Stomach smooth muscle (tissue), 2 donors: ENCODE results near the gene INPP5A.

Experiments used
- H3K27ac ChIP-seq: one replicate; pipeline ENCODE4 v1.7.0; 2013; ENCODE audit warnings: mild to moderate bottlenecking, low read length, inconsistent platforms
- H3K27me3 ChIP-seq, 2 donors: one replicate each; pipeline ENCODE4 v1.7.0; 2013; ENCODE audit warnings: low read length in 2 of 2; ENCODE audit not compliant: insufficient read depth in 2 of 2, control insufficient read depth in 1 of 2
- H3K36me3 ChIP-seq, 2 donors: one replicate each; pipeline ENCODE4 v1.7.0; 2013; ENCODE audit warnings: low read length in 2 of 2; ENCODE audit not compliant: control insufficient read depth in 2 of 2, insufficient read depth in 2 of 2
- H3K4me1 ChIP-seq: one replicate; pipeline ENCODE4 v1.7.0; 2013; ENCODE audit warnings: low read length; ENCODE audit not compliant: control insufficient read depth, insufficient read depth
- H3K4me3 ChIP-seq, 2 donors: one replicate each; pipeline ENCODE4 v1.7.0; 2013; ENCODE audit warnings: low read length in 2 of 2
- H3K9ac ChIP-seq, 2 donors: one replicate each; pipeline ENCODE4 v1.7.0; 2013; ENCODE audit warnings: low read length in 2 of 2, mild to moderate bottlenecking in 1 of 2
- H3K9me3 ChIP-seq, 2 donors: one replicate each; pipeline ENCODE4 v1.7.0; 2013; ENCODE audit warnings: low read length in 2 of 2; ENCODE audit not compliant: control insufficient read depth in 2 of 2
- donor health status: healthy.
- donor health status: Pancreatic carcinoma.

The INPP5A gene

DNA sequence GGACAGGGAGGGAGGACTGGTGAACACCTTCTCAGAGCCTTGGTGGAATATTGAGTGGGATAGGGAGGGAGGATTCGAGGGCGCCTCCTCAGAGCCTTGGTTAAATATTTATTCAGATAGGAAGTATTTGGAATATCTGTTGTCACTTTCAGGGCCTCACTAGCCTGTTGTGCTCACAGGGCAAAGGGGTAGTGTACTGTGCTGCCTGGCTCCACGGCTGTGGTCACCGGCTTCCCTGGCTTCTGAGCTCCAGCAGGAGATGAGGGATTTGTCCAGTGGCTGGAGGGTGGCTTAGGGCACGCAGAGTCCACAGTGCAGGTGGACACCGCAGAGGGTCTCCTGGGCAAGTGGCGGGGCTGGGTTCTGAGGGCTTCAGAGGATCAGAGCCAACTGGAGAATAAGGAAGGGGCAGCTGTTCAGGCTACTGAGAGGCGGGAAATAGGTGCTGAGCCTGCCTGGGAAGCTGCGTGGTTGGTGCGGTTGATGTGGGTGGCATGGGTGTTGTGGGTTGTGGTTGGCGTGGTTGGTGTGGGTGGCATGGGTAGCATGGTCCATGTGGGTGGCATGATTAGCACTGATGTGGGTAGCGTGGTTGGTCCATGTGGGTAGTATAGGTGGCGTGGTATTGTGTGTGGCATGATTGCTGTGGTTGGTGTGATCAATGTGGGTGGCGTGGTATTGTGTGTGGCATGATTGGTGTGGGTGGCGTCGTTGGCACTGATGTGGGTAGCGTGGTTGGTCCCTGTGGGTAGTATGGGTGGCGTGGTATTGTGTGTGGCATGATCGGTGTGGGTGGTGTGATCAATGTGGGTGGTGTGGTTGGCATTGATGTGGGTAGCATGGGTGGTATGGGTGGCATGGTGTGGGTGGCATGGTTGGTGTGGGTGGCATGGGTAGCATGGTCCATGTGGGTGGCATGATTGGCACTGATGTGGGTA is 16.7 kb downstream of the INPP5A start:
- no peak overlapping the region for H3K27ac ChIP-seq
- H3K27me3 ChIP-seq, result no peaks in the 10 kb centered on the region
- H3K4me1 ChIP-seq, result peaks cover 70% of the 10 kb centered on the region
- H3K9me3 ChIP-seq, result no peaks in the 10 kb centered on the region
- H3K4me3 ChIP-seq, result peak overlapping the region in 1 of 2 donors; percentile 8
- H3K36me3 ChIP-seq, result no peaks in the 10 kb centered on the region
- no peak overlapping the region for H3K9ac ChIP-seq

DNA sequence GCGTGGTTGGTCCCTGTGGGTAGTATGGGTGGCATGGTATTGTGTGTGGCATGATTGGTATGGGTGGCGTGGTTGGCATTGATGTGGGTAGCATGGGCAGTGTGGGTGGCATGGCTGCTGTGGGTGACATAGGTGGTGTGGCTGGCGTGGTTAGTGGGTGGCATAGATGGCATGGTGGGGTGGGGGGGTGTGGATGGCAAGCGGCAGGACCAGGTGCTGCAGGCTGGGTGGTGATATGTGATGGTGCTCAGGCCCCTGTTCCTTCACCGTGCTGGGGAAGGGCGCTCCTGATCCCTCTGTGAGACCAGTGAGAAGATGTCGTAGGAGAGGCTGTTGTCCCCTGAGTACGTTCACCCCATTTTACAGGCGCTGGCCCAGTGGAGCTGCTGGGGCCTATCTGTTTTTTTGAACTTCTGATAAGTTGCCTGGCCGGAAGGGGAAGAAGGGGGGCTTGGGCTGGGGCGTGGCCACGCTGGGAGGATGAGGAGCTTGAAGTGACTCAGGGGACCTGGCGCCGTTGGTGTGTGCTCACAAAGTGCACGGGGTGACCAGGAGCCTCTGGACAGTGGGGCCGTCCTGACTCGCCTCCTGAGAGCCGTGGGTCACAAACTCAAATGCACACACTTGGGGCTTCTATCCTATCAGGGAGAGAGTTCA is 17.5 kb downstream of the INPP5A start:
- H3K9ac ChIP-seq, result no peak overlapping the region
- no peaks in the 10 kb centered on the region for H3K9me3 ChIP-seq
- no peaks in the 10 kb centered on the region for H3K27me3 ChIP-seq
- no peak overlapping the region for H3K27ac ChIP-seq
- peak overlapping the region in 1 of 2 donors; percentile 8 for H3K4me3 ChIP-seq
- peaks cover 68% of the 10 kb centered on the region for H3K4me1 ChIP-seq
- no peaks in the 10 kb centered on the region for H3K36me3 ChIP-seq

DNA sequence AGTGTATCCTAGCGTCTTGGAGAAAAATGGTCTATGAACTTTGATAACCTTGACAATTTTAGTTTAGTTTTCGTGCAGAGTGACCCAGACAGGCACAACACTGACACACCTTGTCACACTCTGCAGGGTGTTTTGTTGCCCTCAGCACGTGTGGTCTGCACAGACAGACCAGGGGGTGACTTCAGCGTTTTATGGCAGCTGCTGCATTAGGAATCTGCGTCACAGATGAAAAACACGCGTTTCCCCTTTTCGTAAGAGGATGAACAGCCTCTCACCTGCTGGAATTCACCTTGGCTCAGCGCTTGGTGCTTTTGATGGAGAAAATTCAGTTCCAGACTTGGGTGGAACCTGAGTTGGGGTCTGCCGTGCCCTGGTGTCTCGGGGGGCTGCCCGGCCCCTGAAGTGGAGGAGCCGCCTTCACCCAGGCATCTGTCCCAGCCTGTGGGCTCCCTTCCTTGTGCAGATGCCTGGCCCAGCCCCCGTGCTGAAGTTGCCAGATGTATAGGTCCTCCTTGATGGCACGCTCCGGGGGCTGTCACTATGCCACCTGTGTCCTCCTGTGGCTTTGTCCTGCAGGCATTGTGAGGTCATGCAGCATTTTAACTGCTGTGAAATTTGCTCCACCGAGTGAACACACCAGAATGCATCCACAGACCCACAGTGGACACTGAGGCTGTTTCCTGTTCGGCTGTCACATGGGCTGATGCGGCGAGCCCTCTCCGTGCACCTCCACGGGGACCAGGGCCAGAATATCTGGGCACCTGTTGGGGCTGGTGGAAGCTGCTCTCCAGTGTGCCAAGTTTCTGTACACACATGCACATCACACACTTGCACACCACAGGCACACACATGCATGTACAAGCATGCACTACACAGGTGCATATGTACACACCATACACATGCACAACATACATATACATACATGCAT is 18.3 kb downstream of the INPP5A start:
- no peaks in the 10 kb centered on the region for H3K27me3 ChIP-seq
- no peaks in the 10 kb centered on the region for H3K9me3 ChIP-seq
- H3K9ac ChIP-seq, result no peak overlapping the region
- no peak overlapping the region for H3K27ac ChIP-seq
- H3K4me1 ChIP-seq, result peaks cover 66% of the 10 kb centered on the region
- no peaks in the 10 kb centered on the region for H3K36me3 ChIP-seq
- no peak overlapping the region for H3K4me3 ChIP-seq

DNA sequence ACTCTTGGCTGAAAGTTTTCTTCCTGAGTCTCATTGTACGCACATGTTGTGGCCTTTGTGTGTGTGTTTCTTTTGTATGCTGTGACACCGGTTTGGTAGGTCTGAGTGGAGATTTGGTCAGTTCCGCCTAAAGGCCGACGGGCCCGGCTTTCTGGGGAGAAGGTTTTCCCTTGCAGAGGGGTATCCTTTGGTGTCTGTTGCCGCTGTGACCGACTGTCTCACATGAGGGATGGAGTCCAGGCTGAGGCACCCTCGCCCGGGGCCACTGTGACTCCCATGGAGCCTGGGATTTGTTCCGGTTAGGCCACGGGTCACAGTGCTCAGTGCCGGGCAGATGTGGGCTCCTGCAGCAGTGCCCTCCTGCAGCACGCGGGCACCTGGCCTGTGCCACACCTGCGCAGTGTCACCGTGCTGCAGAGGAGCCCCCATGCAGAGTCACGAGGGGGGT is 19.4 kb downstream of the INPP5A start:
- no peak overlapping the region for H3K27ac ChIP-seq
- no peaks in the 10 kb centered on the region for H3K27me3 ChIP-seq
- no peaks in the 10 kb centered on the region for H3K9me3 ChIP-seq
- H3K4me3 ChIP-seq, result no peak overlapping the region
- H3K4me1 ChIP-seq, result peaks cover 63% of the 10 kb centered on the region
- no peak overlapping the region for H3K9ac ChIP-seq
- no peaks in the 10 kb centered on the region for H3K36me3 ChIP-seq

DNA sequence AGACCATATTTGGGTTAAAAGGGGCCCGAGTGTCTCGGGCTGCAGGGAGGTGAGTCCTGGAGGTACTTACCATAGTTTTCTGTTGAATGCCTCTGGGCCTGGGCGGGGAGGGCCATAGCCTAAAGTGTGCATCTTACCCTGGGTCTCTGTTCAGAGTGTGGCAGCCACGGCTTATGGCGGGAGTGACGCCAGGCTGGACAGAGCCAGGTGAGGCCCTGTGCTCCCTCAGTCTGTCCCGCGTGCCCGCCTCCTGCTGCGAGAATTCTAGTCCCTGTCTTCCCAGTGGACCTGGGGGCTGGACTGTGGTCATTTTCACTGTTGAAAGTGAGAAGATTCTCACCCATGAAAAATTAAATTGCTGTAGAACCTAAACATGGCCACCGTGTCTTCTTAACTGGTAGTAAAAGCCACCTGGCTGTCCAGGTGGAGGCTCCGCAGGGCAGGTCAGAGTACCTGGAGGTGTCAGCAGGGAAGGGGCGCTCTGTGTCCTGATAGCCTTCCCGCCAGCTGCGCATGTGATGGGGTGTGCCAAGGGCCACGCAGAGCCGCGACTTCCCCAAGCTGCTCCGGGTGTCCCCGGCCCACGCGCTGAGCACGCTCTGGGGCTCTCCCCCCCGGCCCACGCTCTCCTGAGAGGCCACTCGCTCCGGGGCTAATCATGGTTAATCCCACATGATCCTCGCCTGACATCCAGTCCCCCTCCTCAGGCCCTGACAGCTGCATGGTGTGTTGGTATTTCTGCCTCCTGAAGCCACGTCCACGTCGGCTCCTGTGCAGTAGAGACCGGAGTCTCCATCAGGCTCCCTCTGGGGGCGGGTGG is 20.3 kb downstream of the INPP5A start:
- Histone ChIP-seq H3K4me1 (peaks cover 72% of the 10 kb centered on the region), H3K27me3 (no peaks in the 10 kb centered on the region), H3K4me3 (peak overlapping the region in 1 of 2 donors; percentile 3), H3K9ac (no peak overlapping the region), H3K36me3 (no peaks in the 10 kb centered on the region), H3K27ac (no peak overlapping the region), H3K9me3 (no peaks in the 10 kb centered on the region)

DNA sequence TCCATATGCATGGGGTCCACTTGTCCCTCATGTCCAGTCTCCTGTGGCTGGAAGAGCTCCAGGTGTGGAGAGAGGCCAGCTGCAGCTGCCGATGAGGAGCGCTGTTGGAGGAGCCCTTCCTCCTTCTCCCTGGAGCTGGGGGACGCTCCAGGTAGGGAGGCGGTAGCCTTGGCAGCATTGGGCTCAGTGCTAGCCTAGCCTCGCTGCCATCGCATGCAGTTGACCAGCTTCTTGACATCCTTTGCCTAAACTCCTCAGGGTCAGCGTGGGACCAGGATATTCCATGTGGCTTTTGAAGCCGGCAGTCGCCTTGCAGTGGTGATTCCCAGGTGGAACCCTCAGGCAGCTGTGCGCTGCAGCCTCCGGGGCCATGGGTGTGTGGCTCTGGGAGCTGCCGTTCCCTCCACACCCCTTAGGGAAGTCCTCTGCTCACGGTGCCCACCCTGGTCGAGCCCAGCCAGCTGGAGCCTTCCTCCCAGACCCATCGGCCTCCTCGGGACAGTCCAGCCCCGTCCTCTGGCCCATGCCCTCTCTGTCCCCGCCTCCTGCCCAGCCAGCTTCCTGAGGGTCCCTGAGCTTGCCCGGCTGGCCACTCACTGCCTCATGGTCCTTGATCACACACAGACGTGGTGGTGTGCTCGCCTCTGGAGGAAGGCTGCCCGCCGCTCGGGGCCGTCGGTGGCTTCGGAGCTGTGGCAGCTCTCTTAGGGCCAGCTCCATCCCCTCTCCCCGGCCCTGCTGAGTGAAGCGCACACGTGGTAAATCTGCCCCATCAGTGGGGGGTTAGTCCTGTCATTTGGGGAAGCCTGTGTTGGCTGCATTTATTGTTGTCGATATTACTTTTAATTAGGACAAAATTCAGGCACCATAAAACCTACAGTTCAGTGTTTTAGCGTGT is 21.2 kb downstream of the INPP5A start:
- no peaks in the 10 kb centered on the region for H3K36me3 ChIP-seq
- H3K9ac ChIP-seq, result no peak overlapping the region
- no peak overlapping the region for H3K27ac ChIP-seq
- peaks cover 72% of the 10 kb centered on the region for H3K4me1 ChIP-seq
- H3K27me3 ChIP-seq, result no peaks in the 10 kb centered on the region
- no peak overlapping the region for H3K4me3 ChIP-seq
- H3K9me3 ChIP-seq, result no peaks in the 10 kb centered on the region

DNA sequence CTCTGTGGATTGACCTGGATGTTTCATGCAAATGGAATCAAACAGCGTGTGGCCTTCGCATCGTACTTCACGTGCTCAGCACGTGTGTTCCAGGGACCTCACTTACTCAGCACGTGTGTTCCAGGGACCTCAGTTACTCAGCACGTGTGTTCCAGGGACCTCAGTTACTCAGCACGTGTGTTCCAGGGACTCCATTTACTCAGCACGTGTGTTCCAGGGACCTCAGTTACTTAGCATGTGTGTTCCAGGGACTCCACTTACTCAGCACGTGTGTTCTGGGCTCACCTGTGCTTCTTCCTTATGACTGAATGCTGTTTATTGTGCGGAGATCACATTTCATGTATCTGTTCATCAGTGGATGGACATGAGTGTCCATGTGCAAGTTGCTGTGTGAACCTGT is 22.0 kb downstream of the INPP5A start:
- H3K9me3 ChIP-seq, result no peaks in the 10 kb centered on the region
- no peak overlapping the region for H3K9ac ChIP-seq
- H3K4me1 ChIP-seq, result peaks cover 73% of the 10 kb centered on the region
- no peak overlapping the region for H3K27ac ChIP-seq
- no peaks in the 10 kb centered on the region for H3K27me3 ChIP-seq
- no peaks in the 10 kb centered on the region for H3K36me3 ChIP-seq
- no peak overlapping the region for H3K4me3 ChIP-seq

DNA sequence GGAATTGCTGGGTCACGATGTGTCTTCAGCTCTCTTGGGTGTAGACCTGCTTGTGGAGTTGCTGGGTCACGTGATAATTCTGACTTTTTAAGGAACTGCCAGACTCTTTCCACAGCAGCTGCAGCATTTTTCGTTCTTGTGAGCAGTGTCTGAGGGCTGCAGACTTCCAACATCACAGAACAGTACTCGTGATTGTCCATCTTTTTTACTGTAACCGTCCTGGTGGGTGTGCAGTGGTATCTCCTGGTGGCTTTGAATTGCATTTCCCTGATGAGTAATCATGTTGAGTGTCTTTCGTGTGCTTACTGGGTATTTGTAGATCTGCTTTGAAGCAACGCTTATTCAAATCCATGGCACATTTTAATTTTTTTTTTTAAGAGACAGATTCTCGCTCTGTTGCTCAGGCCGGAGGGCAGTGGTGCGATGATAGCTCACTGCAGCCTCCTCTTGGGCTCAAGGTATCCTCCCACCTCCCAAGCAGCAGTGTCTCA is 22.7 kb downstream of the INPP5A start:
- no peak overlapping the region for H3K27ac ChIP-seq
- H3K4me3 ChIP-seq, result no peak overlapping the region
- H3K4me1 ChIP-seq, result peaks cover 73% of the 10 kb centered on the region
- H3K9me3 ChIP-seq, result no peaks in the 10 kb centered on the region
- H3K9ac ChIP-seq, result no peak overlapping the region
- no peaks in the 10 kb centered on the region for H3K36me3 ChIP-seq
- no peaks in the 10 kb centered on the region for H3K27me3 ChIP-seq

DNA sequence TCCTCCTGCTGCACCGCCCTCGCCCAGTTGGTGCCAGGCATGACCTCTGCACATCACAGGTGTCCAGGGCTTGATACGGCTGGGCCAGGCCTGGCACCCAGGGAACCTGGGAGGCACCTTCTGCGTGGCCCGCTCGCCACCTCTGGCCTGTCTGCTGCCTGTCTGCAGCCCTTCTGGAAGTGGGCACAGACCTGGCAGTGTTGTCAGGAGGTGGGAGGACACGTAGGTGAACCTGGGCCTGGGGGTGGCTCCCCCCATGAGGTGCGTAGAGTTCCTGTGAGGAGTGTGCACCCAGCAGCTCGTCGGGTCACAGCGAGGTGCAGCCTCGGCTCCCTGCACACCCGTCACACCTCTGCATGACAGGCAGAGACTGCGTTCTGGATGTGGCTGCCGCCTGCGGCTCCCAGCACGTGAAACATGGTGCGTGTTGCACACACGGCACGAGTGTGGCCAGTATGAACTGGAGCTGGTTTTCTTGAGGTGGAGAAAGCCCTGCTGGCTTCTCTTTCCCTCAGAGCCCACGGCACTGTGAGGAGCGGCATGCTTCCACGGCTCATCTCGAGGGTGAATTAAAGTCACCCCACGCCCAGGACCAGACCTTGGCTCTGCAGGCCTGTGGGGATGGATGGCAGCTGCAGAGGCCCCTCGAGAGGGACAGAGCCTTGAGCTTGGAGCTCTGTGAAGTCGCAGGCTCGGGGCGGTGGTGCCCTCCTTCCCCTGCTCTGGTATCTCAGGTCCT is 24.8 kb downstream of the INPP5A start:
- no peak overlapping the region for H3K27ac ChIP-seq
- H3K9me3 ChIP-seq, result no peaks in the 10 kb centered on the region
- no peak overlapping the region for H3K4me3 ChIP-seq
- no peaks in the 10 kb centered on the region for H3K27me3 ChIP-seq
- no peak overlapping the region for H3K9ac ChIP-seq
- peaks cover 65% of the 10 kb centered on the region for H3K4me1 ChIP-seq
- no peaks in the 10 kb centered on the region for H3K36me3 ChIP-seq
